ENCODE data around the gene DNAAF5.
"Not testable (repeated sequence)": the region's sequence is repeated elsewhere in the genome, so short reads cannot be mapped to it uniquely, and the experiment has no call there.

Gene DNAAF5

DNA sequence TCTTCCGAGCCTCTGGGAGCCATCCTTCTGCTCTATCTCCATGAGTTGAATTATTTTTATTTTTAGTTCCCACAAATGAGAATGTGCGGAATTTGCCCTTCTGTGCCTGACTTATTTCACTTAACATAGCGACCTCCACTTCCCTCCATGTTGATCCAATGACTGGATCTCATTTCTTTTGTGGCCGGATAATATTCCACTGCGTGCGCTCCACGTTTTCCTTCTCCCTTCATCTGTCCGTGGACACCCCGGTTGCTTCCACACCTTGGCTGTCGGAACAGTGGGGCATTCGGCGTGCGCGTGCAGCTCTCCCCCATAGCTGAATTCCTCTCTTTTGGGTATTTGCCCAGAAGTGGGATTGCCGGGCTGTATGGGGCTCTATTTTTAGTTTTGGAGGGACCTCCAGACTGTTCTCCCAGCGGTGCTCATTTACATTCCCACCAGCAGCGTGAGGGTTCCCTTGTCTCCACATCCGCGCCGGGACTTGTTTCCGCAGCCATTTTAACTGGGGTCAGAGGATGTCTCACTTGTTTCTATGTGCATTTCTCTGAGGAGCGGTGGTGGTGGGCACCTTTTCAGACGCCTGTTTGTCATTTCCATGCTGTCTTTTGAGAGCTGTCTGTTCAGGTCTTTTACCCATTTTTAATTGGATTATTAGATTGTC is 54.8 kb downstream of the DNAAF5 start:
- no peak for DNase-seq (ENCODE audit: low read depth in 3 of 3, low spot score in 1 of 3)

DNA sequence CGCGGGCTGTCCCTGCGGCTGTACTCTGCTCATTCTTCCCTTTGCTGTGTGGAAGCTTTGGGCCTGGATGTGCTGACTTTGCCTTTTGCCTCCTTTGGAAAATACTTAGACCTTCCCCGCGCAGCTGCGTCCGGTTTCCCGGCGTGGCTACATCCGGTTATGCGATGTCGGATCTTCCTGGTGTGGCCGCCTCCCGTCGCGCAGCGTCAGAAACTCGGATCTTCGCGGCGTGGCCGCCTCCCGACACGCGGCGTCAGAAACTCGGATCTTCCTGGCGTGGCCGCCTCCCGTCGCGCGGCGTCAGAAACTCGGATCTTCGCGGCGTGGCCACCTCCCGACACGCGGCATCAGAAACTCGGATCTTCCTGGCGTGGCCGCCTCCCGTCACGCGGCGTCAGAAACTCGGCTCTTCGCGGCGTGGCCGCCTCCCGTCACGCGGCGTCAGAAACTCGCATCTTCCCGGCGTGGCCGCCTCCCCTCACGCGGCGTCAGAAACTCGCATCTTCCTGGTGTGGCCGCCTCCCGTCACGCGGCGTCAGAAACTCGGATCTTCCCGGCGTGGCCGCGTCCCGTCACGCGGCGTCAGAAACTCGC is 55.5 kb downstream of the DNAAF5 start:
- no peak for DNase-seq (ENCODE audit: low read depth in 3 of 3, low spot score in 1 of 3)

DNA sequence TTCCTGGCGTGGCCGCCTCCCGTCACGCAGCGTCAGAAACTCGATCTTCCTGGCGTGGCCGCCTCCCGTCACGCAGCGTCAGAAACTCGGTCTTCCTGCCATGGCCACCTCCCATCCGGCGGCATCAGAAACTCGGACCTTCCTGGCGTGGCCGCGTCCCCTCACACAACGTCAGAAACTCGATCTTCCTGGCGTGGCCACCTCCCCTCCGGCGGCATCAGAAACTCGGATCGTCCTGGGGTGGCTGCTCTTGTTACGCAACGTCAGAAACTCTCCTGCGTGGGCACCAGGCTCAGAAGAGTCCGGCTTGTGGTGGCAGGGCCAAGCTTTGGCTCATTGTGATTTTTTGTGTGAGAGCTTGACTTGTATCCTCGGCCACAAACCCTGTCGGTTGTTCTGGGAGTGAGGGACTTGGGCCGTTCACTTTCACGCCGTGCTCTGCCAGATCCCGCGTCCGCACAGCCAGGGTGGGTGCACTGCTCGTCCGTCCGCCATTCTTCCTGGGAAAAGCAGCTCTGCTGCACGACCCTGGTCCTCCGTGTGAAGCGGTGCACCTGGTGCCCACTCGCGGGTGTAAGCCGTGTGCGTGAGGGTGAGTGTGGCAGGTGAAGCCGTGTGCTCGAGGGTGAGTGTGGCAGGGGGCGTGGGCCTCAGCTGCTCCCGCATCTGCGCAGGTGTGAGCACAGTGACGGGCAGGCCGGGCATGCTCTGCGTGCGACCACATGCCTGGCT is 56.4 kb downstream of the DNAAF5 start:
- DNase-seq (ENCODE audit: low read depth in 3 of 3, low spot score in 1 of 3): no peak

DNA sequence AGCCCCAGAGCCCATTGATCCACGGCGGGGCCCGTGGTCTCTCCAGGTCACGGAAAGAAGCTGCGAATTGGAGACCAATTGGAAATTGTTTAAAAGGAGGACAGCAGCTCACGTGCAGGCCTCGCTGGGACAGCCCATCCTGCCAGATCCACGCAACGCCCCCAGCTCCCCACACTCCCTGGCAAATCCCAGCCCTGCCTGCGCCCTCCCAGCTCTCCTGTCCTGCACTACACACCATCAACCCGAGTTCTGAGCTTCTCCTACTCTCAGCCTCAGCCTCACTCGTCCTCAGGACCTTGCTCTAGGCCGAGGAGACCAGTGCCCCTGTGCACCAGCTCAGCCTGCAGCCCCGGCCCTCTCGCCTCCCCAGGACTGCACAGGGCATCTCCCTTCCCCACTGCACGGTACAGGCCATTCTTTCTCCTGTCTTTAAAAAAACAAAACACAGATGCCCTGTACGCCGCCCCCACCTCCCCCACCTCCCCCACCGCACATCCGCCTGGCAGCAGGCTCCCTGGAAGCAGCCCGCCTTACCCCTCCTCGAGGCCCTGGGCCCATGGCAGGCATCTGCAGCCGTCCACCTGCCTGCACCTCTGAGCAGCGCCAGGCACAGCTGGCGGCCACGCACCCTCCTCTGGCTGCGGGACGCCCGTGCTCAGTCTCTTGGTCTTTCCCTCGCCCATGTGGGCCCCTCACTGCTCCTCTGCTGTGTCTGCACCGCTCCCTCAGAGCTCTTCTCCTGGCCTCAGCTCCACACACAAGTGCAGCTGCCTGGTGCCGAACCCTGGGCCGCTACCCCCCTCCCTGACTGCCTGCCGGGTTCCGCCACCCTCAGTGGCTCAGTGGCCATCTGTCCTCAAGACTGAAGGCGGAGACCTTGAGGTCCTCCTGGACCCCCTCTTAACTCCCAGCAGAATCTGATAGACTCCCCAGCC is 57.3 kb downstream of the DNAAF5 start:
- no peak for DNase-seq (ENCODE audit: low read depth in 3 of 3, low spot score in 1 of 3)

DNA sequence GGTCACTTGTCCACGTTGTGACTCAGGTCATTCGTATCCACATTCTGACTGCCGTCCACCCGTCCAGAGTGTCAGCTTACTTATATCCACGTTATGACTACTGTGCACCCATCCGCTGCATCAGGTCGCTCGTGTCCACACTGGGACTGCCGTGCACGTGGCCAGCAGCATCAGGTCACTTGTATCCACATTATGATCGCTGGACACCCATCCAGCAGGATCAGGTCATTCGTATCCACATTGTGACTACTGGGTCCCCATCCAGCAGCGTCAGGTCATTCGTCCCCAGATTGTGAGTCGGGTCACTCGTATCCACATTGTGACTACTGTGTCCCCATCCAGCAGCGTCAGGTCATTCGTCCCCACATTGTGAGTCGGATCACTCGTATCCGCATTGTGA is 58.5 kb downstream of the DNAAF5 start:
- DNase-seq (ENCODE audit: low read depth in 3 of 3, low spot score in 1 of 3): no peak

DNA sequence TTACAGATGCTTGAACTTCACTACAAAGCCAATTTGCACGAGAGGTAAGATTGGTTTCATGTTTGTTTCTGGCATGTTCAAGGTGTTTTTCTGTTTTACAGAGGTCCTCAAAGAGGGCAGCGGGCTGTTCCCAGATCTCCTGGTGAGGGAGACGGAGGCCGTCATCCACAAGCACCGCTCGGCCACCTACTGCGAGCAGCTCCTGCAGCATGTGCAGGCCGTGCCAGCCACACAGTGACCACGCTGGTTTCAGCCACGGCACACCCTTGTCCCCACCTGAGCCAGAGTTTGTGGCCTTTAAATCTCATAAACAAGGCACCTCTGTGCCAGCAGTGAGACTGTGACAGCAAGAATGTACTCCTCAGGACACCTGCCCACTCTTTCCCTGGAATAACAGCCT is 58.9 kb downstream of the DNAAF5 start:
- DNase-seq (ENCODE audit: low read depth in 3 of 3, low spot score in 1 of 3): no peak

DNA sequence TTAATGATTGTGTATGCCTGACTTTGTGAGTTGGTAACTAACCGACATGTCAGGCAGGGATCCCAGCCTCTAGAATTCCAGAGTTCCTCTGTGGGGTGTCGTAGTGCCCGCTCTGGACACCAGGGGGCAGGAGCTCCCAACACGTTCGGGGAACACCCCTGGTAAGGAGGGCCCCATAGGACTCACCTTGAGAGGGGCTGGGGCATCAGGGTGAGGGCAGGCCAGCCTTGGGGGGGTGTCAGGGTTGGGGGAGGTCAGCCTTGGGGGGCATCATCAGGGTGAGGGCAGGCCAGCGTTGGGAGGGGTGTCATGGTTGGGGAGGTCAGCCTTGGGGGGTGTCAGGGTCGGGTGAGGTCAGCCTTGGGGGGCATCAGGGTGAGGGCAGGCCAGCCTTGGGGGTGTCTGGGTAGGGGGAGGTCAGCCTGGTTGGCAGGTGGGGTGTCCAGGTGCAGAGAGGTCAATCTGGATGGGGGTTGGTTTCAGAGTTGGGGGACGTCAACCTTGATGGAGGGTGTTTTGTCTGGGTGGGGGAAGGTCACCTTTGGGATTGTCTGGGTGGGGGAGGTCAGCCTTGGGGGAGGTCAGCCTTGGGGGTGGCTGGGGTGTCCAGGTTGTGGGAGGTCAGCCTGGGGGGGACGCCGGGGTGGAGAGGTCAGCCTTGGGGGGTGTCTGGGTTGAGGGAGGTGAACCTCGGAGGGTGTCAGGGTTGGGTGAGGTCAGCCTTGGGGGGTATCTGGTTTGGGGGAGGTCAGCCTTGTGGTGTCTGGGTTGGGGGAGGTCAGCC is 60.2 kb downstream of the DNAAF5 start:
- peak; percentile 29 to 70 (median 52) for DNase-seq (ENCODE audit: low read depth in 3 of 3, low spot score in 1 of 3)

DNA sequence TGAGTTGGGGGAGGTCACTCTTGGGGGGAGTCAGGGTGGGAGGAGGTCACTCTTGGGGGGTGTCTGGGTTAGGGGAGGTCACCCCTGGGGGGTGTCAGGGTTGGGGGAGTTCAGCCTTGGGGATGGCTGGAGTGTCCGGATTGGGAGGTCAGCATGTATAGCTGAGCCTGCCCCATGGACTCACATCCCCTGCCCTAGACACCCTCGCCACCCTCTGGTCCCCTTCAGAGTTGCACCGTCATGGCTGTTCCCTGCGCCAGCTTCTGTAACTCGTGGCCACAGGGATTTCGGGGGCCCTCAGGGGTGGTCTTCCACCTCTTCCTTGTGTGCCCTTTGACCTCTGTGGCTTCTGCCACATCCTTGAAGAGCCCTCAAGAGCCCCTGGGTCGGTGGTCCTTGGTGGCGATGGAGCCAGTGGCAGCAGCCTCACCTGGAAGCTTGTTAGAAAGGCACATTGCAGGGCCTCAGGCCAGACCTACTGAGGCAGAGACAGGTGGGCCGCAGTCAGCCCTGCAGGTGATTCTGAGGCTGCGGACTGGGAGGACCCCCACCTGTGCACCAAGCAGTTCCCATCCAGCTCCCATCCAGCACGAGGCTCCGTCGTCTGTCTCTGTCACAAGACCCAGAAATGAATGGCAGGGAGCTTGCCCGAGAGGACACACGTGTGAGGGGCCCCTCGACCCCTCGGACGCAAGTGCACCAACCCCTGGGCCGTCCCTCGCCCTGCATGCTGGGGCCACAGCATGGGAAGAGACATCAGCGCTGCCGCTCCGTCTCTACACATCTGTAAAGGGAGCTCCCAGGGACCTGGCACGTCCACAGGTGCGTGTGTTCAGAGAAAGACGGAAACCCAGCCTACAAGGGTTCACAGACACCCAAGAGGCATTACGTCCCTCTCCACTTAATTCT is 61.1 kb downstream of the DNAAF5 start:
- no peak for DNase-seq (ENCODE audit: low read depth in 3 of 3, low spot score in 1 of 3)

DNA sequence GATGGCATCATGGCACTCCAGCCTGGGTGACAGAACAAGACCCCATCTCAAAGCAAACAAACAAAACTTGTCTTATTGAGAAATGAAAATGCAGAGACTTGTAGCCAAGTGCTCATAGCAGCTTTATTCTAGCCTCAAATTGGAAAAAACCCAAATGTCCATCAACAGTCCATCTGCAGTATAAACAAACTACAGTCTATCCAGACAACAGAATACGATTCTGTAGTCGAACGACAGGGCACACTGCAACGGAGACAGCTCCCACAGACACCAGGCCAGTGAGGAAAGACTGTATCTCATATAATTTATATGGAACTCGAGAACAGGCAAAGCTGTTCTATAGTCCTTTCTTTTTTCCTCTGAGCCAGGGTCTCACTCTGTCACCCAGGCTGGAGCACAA is 65.0 kb downstream of the DNAAF5 start:
- no peak for DNase-seq (ENCODE audit: low read depth in 3 of 3, low spot score in 1 of 3)

DNA sequence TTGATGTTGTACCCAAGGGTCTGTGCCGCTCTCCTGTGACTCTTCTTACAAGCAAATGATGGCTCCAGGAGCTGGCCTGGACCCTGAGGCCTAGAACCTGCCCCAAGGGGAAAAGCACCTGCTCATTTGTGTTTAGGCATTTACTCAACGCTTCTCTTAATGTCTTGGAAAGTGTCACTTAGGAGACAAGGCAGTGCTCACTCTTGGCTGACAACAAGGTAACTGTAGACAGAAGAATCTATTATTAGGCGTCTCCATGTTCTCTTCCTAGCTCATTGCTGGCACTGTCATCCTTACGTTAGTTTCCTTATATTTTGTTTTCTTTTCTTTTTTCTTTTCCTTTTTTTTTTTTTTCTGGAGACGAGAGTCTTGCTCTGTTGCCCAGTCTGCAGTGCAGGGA is 67.7 kb downstream of the DNAAF5 start:
- no peak for DNase-seq (ENCODE audit: low read depth in 3 of 3, low spot score in 1 of 3)

DNA sequence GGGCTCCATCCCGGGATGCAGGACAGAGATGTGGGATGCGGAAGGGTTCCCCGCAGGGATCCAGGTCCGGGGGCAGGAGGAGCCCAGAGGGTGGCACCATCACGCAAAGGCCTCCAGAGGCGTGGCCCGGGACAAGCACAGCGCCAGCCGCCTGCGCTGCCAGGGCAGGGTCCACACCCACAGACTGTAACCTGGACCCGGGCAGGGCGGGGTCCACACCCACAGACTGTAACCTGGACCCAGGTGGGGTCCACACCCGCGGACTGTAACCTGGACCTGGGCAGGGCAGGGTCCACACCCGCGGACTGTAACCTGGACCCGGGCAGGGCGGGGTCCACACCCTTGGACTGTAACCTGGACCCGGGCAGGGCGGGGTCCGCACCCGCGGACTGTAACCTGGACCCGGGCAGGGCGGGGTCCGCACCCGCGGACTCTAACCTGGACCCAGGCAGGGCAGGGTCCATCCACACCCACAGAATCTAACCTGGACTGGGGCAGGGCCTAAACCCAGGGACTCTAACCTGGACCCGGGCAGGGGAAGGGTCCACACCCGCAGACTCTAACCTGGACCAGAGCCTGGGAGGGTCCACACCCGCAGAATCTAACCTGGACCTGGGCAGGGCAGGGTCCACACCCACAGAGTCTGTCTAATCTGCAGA is 68.3 kb downstream of the DNAAF5 start:
- no peak for DNase-seq (ENCODE audit: low read depth in 3 of 3, low spot score in 1 of 3)

DNA sequence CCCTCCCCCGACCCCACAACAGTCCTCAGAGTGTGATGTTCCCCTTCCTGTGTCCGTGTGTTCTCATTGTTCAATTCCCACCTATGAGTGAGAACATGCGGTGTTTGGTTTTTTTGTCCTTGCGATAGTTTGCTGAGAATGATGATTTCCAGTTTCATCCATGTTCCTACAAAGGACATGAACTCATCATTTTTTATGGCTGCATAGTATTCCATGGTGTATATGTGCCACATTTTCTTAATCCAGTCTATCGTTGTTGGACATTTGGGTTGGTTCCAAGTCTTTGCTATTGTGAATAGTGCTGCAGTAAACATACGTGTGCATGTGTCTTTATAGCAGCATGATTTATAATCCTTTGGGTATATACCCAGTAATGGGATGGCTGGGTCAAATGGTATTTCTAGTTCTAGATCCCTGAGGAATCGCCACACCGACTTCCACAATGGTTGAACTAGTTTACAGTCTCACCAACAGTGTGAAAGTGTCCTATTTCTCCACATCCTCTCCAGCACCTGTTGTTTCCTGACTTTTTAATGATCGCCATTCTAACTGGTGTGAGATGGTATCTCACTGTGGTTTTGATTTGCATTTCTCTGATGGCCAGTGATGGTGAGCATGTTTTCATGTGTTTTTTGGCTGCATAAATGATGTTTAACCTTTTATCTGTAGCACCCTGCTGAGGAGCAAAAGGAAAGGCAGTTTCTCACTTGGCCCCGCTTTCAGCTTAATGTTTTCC is 70.1 kb downstream of the DNAAF5 start:
- not testable (repeated sequence) for DNase-seq (ENCODE audit: low read depth in 3 of 3, low spot score in 1 of 3)

DNA sequence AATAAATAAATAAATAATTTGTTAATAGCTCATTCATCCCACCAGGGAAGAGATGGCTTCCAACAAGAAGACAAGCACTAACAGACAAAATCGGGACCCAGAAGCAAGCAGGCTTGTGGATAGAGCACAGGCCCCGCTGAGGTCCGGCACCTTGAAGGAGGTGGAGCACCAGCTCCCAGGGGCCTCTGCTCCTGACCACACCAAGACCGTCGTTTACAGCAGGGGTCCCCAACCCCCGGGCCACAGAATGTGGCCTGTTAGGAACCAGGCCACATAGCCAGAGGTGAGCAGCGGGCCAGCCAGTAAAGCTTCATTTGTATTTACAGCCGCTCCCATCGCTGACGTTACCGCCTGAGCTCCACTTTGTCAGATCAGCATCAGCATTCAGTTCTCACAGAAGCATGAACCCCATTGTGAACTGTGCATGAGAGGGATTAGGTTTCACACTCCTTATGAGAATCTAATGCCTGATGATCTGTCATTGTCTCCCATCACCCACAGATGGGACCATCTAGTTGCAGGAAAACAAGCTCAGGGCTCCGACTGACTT is 72.5 kb downstream of the DNAAF5 start:
- DNase-seq (ENCODE audit: low read depth in 3 of 3, low spot score in 1 of 3): no peak

DNA sequence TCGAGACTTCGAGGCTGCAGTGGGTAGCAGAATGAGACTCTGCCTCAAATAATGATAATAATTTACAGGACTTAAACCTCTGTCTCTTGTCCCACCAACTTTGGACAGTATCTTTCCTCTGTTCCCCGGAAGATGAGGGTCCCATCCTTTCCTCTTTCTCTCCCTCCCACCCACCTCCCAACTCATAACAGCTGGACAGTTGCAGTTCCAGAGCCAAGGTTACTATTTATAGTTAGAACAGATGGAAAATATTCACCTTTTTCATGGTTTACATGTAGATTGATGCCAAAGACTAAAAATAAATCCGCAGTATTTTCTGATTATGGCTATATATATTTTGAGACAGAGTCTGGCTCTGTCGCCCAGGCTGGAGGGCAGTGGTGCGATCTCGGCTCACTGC is 74.2 kb downstream of the DNAAF5 start:
- no peak for DNase-seq (ENCODE audit: low read depth in 3 of 3, low spot score in 1 of 3)

DNA sequence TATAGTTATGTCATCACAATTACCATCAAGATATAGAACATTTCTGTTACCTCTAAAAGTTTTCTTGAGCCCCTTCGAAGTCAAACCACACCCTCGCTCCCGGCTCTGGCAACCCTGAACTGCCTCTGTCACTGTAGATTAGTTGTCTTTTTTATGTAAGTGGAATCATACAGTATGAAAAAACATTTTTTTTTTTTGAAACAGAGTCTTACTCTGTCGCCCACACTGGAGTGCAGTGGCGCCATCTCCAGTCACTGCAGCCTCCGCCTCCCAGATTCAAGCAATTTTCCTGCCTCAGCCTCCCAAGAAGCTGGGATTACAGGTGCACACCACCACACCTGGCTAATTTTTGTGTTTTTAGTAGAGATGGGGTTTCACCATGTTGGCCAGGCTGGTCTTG is 74.9 kb downstream of the DNAAF5 start:
- DNase-seq (ENCODE audit: low read depth in 3 of 3, low spot score in 1 of 3): not testable (repeated sequence)

DNA sequence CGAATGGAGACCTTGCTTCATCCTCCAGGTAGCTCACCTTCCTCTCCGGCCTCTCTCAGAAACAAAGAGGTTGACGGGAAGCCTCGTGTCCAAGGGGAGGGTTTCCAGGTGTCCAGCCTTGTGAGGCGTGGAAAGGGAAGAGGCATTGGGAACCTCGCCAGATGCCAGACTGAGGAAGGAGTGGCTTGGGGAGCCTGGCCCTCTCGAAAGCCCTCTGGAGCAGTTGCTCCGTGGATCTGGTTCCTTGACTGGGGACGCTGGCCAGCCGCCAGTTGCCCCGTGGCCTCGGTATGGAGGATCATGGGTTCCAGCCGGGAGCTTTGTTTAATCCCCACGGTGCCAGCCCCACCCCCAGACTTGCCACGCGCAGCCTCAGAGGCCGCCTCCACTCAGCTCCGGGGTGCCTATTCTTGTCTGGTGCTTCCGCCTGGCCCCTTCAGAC is 75.5 kb downstream of the DNAAF5 start:
- DNase-seq (ENCODE audit: low read depth in 3 of 3, low spot score in 1 of 3): no peak

DNA sequence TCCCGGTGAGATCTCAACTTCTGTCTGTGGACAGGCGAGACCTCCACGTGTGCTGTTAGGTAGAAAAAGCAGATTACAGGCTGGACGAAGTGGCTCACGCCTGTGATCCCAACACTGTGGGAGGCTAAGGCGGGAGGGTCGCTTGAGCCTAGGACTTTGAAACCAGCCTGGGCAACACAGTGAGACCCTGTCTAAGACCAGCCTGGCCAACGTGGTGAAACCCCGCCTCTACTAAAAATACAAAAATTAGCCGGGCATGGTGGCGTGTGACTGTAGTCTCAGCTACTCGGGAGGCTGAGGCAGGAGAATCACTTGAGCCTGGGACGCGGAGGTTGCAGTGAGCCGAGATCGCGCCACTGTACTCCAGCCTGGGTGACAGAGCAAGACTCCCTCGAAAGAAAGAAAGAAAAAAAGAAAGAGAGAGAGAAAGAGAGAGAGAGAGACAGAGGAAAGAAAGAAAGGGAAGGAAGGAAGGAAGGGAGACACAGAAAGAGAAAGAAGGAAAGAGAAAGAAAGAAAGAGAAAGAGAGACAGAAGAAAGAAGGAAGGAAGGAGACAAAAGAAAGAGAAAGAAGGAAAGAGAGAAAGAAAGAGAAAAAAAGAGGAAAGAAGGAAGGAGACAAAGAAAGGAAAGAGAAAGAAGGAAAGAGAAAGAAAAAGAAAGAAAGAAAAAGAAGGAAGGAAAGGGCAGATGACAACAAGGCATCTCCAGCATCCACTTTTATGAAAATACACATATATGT is 76.2 kb downstream of the DNAAF5 start:
- no peak for DNase-seq (ENCODE audit: low read depth in 3 of 3, low spot score in 1 of 3)

All from stimulated activated CD4-positive, alpha-beta T cell treated with anti-CD3 and anti-CD28 coated beads, TNF-alpha, amount 100 ng/mL, for 1 hour (primary cell).